ENCODE data around the gene NACA2. TPM values are rescaled to one million over a fixed set of nuclear protein-coding genes. Genes with fewer than 3 reads are reported as not detected.

Gene NACA2
- total RNA-seq, 1 experiment from 2014 or later, result not detected

- TF ChIP-seq ZNF532 (CRISPR knock-in tag; IDR thresholded peaks at IDR 0.05; ENCODE audit: borderline replicate concordance) (no peak), MYBL2 (CRISPR knock-in tag; IDR thresholded peaks at IDR 0.05) (no peak)
Measured at GRCh38 chr17:61556224-61557188, 34.5 kb downstream of the NACA2 start (continued).

GRCh38 chr17:61555127-61555566 is 35.9 kb downstream of the NACA2 start:
- no peak overlapping the region for H3K4me3 Mint-ChIP-seq
- H3K9me3 Mint-ChIP-seq, result peaks cover 1% of the 10 kb centered on the region; the same call in 1 of the 2 replicates
- ATAC-seq (no peak), DNase-seq (ENCODE audit: low spot score) (no peak)
- no peak overlapping the region for H3K27ac Mint-ChIP-seq
- ChIA-PET POLR2A (no interaction called here), CTCF (interaction anchor here (1.3 kb wide), 1 partner anchor 143 kb away, joined by 3 read pairs; no protein-coding TSS in a partner anchor)
- no peaks in the 10 kb centered on the region for H3K36me3 Mint-ChIP-seq
- no peaks in the 10 kb centered on the region for H3K27me3 Mint-ChIP-seq (ENCODE audit: low read depth)
- TF ChIP-seq ATF1 (CRISPR knock-in tag; IDR thresholded peaks at IDR 0.05) (no peak), PRDM15 (CRISPR knock-in tag; IDR thresholded peaks at IDR 0.05) (no peak), HMGA2 (CRISPR knock-in tag; IDR thresholded peaks at IDR 0.05) (no peak), RELA (CRISPR knock-in tag; IDR thresholded peaks at IDR 0.05; ENCODE audit: borderline replicate concordance) (no peak), JUN (CRISPR knock-in tag; IDR thresholded peaks at IDR 0.05) (no peak), RORB (CRISPR knock-in tag; IDR thresholded peaks at IDR 0.05) (no peak), FOXJ3 (CRISPR knock-in tag; IDR thresholded peaks at IDR 0.05; ENCODE audit: borderline replicate concordance) (no peak), MLX (CRISPR knock-in tag; IDR thresholded peaks at IDR 0.05) (no peak), ETV6 (CRISPR knock-in tag; IDR thresholded peaks at IDR 0.05) (no peak), E2F5 (CRISPR knock-in tag; IDR thresholded peaks at IDR 0.05) (no peak), ZNF138 (CRISPR knock-in tag; conservative IDR thresholded peaks at IDR 0.05) (no peak), GABPB1 (CRISPR knock-in tag; IDR thresholded peaks at IDR 0.05) (no peak), FOXK1 (CRISPR knock-in tag; IDR thresholded peaks at IDR 0.05) (no peak), ZNF317 (CRISPR knock-in tag; IDR thresholded peaks at IDR 0.05; ENCODE audit: borderline replicate concordance, low read depth) (no peak), NFATC4 (CRISPR knock-in tag; IDR thresholded peaks at IDR 0.05) (no peak), TEAD1 (CRISPR knock-in tag; IDR thresholded peaks at IDR 0.05) (no peak), E2F4 (CRISPR knock-in tag; IDR thresholded peaks at IDR 0.05; ENCODE audit: borderline replicate concordance, low read depth) (no peak), ZNF416 (CRISPR knock-in tag; IDR thresholded peaks at IDR 0.05) (no peak), ZNF219 (CRISPR knock-in tag; IDR thresholded peaks at IDR 0.05; ENCODE audit: borderline replicate concordance) (no peak), ATF3 (CRISPR knock-in tag; conservative IDR thresholded peaks at IDR 0.05) (no peak)
- no peaks in the 10 kb centered on the region for H3K4me1 Mint-ChIP-seq

Data from WTC11 (cell line).